Fibroblast of the conjunctiva (primary cell): ENCODE data around the gene FGF10.
A peak's percentile ranks its signal among the peaks of the same experiment; 100 is the strongest.

Source experiments
- DNase-seq: peaks from one replicate; pipeline ENCODE4 v3.0.0-alpha.2; 2010; ENCODE audit warnings: low read depth

The FGF10 gene

GRCh38 chr5:44389090-44389822 is at the start of gene FGF10:
TSS of gene FGF10 (minus strand) at chr5:44389420. CDS start at chr5:44388682, 738 bp downstream.
- no peak for DNase-seq

- no peak for DNase-seq
Measured at GRCh38 chr5:44426944-44427343, 37.7 kb upstream of the FGF10 start.

GRCh38 chr5:44412286-44412685 is 23.1 kb upstream of the FGF10 start:
- no peak for DNase-seq

GRCh38 chr5:44402084-44402483 is 12.9 kb upstream of the FGF10 start:
- DNase-seq = no peak

- no peak for DNase-seq
Measured at GRCh38 chr5:44401611-44402010, 12.4 kb upstream of the FGF10 start.

- no peak for DNase-seq
Measured at GRCh38 chr5:44398382-44398781, 9.2 kb upstream of the FGF10 start.

- DNase-seq = no peak
Measured at GRCh38 chr5:44396312-44396711, 7.1 kb upstream of the FGF10 start.

- DNase-seq = no peak
Measured at GRCh38 chr5:44390351-44390750, 1.1 kb upstream of the FGF10 start.

GRCh38 chr5:44389823-44390143 is 563 bp upstream of the FGF10 start:
- no peak for DNase-seq

- no peak for DNase-seq
Measured at GRCh38 chr5:44388321-44389089, 715 bp downstream of the FGF10 start.

GRCh38 chr5:44387921-44388320 is 1.3 kb downstream of the FGF10 start:
- no peak for DNase-seq

- DNase-seq = no peak
Measured at GRCh38 chr5:44387406-44387805, 1.8 kb downstream of the FGF10 start.

- no peak for DNase-seq
Measured at GRCh38 chr5:44385291-44385900, 3.8 kb downstream of the FGF10 start.

- DNase-seq = no peak
Measured at GRCh38 chr5:44384816-44385215, 4.4 kb downstream of the FGF10 start.

GRCh38 chr5:44382894-44383293 is 6.3 kb downstream of the FGF10 start:
- DNase-seq = no peak

- DNase-seq = no peak
Measured at GRCh38 chr5:44377057-44377456, 12.2 kb downstream of the FGF10 start.

GRCh38 chr5:44372028-44372427 is 17.2 kb downstream of the FGF10 start:
- DNase-seq = no peak

GRCh38 chr5:44367203-44367602 is 22.0 kb downstream of the FGF10 start:
- DNase-seq = no peak

- peak; percentile 47 for DNase-seq
Measured at GRCh38 chr5:44365345-44365744, 23.9 kb downstream of the FGF10 start.

GRCh38 chr5:44364097-44364496 is 25.1 kb downstream of the FGF10 start:
- DNase-seq = no peak

GRCh38 chr5:44361342-44362001 is 27.7 kb downstream of the FGF10 start:
- no peak for DNase-seq

GRCh38 chr5:44360919-44361318 is 28.3 kb downstream of the FGF10 start:
- DNase-seq = no peak

- DNase-seq = no peak
Measured at GRCh38 chr5:44358421-44358820, 30.8 kb downstream of the FGF10 start.
